A549 (cell line): ENCODE data around the gene OARD1. TPM values are rescaled to one million over a fixed set of nuclear protein-coding genes. Genes with fewer than 3 reads are reported as not detected.

Source experiments
- ATAC-seq, 2 experiments: fragments of 200-7000 bp in 1 of 2; fragments of >200 bp in 1 of 2; cut with Nextera tagmentation in 1 of 2; cut with Tn5 transposase in 1 of 2; 3 replicates each; pipeline versions ENCODE4 v1.8.0 to v1.9.1; 2018 to 2020; ENCODE audit warnings: mild to moderate bottlenecking in 1 of 2, moderate library complexity in 1 of 2
- CTCF ChIA-PET: fragments of 300-600 bp; sonication (Branson Sonifier 250); formaldehyde crosslinking; extraction: SDS; loops from one replicate; lab custom pipeline; 2021; ENCODE audit warnings: antibody characterized with exemption, inconsistent platforms; lab: Yijun Ruan, JAX
- POLR2A ChIA-PET: fragments of 350-600 bp; formaldehyde crosslinking; extraction: SDS; loops from one replicate; lab custom pipeline; 2021; ENCODE audit warnings: antibody characterized with exemption, inconsistent platforms; lab: Yijun Ruan, JAX
- DNase-seq, 2 experiments: peaks; one replicate each; pipeline versions ENCODE4 v3.0.0 to v3.0.0-alpha.2; 2011 to 2016; ENCODE audit warnings: low read depth in 1 of 2, low spot score in 1 of 2
- FAIRE-seq: peaks from 2 replicates; lab custom pipeline; 2011; peaks lifted over from hg19 to GRCh38; lab: Jason Lieb, UNC
- H3K27ac ChIP-seq, 2 experiments: fragments of >200 bp; sonication (Bioruptor Twin); formaldehyde crosslinking; 3 replicates each; pipeline ENCODE4 v1.5.1; 2016 to 2017
- H3K4me1 ChIP-seq: fragments of >200 bp; sonication (Bioruptor Twin); formaldehyde crosslinking; 3 replicates; pipeline ENCODE4 v1.6.1; 2016
- H3K4me2 ChIP-seq: fragments of >200 bp; sonication (Bioruptor Twin); formaldehyde crosslinking; 3 replicates; pipeline ENCODE4 v1.6.1; 2016
- H3K4me3 ChIP-seq: fragments of >200 bp; sonication (Bioruptor Twin); formaldehyde crosslinking; 3 replicates; pipeline ENCODE4 v1.5.1; 2016
- H3K9me3 ChIP-seq: fragments of >200 bp; sonication (Bioruptor Twin); formaldehyde crosslinking; 3 replicates; pipeline ENCODE4 v1.6.1; 2016
- CBX8 ChIP-seq: fragments of 200-600 bp; sonication (generic); IDR thresholded peaks from 2 replicates; pipeline ENCODE4 v1.6.1; 2016
- EHF ChIP-seq: fragments of 250-450 bp; sonication (Bioruptor Pico); IDR thresholded peaks from 2 replicates; pipeline ENCODE4 v1.5.0; 2020; ENCODE audit warnings: mild to moderate bottlenecking
- FOSB ChIP-seq: fragments of 250-450 bp; sonication (Bioruptor Pico); IDR thresholded peaks from 2 replicates; pipeline ENCODE4 v1.5.0; 2020; ENCODE audit warnings: mild to moderate bottlenecking, moderate library complexity
- FOXS1 ChIP-seq: fragments of 250-450 bp; sonication (Bioruptor Pico); IDR thresholded peaks from 2 replicates; pipeline ENCODE4 v1.5.0; 2020; ENCODE audit warnings: mild to moderate bottlenecking, moderate library complexity
- HDAC2 ChIP-seq: fragments of 200-600 bp; sonication (generic); IDR thresholded peaks from 2 replicates; pipeline ENCODE4 v1.6.1; 2016
- HEYL ChIP-seq: fragments of 250-450 bp; sonication (Bioruptor Pico); IDR thresholded peaks from 2 replicates; pipeline ENCODE4 v1.8.0; 2021; ENCODE audit warnings: mild to moderate bottlenecking, moderate library complexity
- HOXB5 ChIP-seq: fragments of 250-450 bp; sonication (Bioruptor Pico); IDR thresholded peaks from 2 replicates; pipeline ENCODE4 v1.5.0; 2020; ENCODE audit warnings: mild to moderate bottlenecking, moderate library complexity
- JUN ChIP-seq, 2 experiments: fragments of >200 bp; sonication (Bioruptor Twin); formaldehyde crosslinking; IDR thresholded peaks; 2 replicates in 1 of 2; 3 replicates in 1 of 2; pipeline ENCODE4 v1.6.1; 2016 to 2017
- KDM5A ChIP-seq: fragments of 200-600 bp; sonication (generic); IDR thresholded peaks from 2 replicates; pipeline ENCODE4 v1.6.1; 2016; ENCODE audit warnings: antibody characterized with exemption, mild to moderate bottlenecking
- NFE2L2 ChIP-seq: fragments of 150-350 bp; conservative IDR thresholded peaks from 2 replicates; pipeline ENCODE4 v1.6.1; 2014; ENCODE audit warnings: low read length
- NR3C1 ChIP-seq: fragments of >200 bp; sonication (Bioruptor Twin); formaldehyde crosslinking; IDR thresholded peaks from 3 replicates; pipeline ENCODE4 v1.6.1; 2017
- PHF8 ChIP-seq: fragments of 200-600 bp; sonication (generic); IDR thresholded peaks from 2 replicates; pipeline ENCODE4 v1.6.1; 2016; ENCODE audit warnings: low read depth, mild to moderate bottlenecking, antibody characterized with exemption, moderate library complexity, borderline replicate concordance
- POLR2A ChIP-seq: IDR thresholded peaks from 2 replicates; pipeline ENCODE4 v1.6.1; 2012; ENCODE audit warnings: mild to moderate bottlenecking, low read length
- RAD21 ChIP-seq, 2 experiments: fragments of >200 bp in 1 of 2; sonication (Bioruptor Twin) in 1 of 2; formaldehyde crosslinking in 1 of 2; IDR thresholded peaks in 1 of 2; conservative IDR thresholded peaks in 1 of 2; 2 replicates in 1 of 2; 3 replicates in 1 of 2; pipeline ENCODE4 v1.6.1; 2012 to 2018; ENCODE audit warnings: inconsistent platforms in 1 of 2
- RARB ChIP-seq: fragments of 250-450 bp; sonication (Bioruptor Pico); IDR thresholded peaks from 2 replicates; pipeline ENCODE4 v1.8.0; 2021; ENCODE audit warnings: mild to moderate bottlenecking, moderate library complexity
- SREBF2 ChIP-seq: fragments of 450-650 bp; IDR thresholded peaks from 2 replicates; pipeline ENCODE4 v1.6.1; 2014; ENCODE audit warnings: mild to moderate bottlenecking, moderate library complexity
- ZNF302 ChIP-seq: fragments of 250-450 bp; sonication (Bioruptor Pico); IDR thresholded peaks from 2 replicates; pipeline ENCODE4 v1.9.0; 2021; ENCODE audit warnings: inconsistent platforms, mild to moderate bottlenecking, moderate library complexity
- WGBS: methylation state at CpG from one replicate; pipeline ENCODE4 v1.1.6; 2017; ENCODE audit errors: missing lambda C conversion rate; 5-methylcytosine and 5-hydroxymethylcytosine counted together
- polyA minus RNA-seq: library from RNA; depleted of rRNA, polyadenylated mRNA; stranded (reverse); fragments of >200 nt; gene quantifications from 2 replicates; pipeline ENCODE4 v1.2.3, GENCODE V29; 2011; rRNA and poly(A)+ RNA removed
- polyA plus RNA-seq, 4 experiments: library from polyadenylated mRNA; depleted of rRNA in 3 of 4; stranded (reverse); fragments of >200 nt; fragmentation: RNase III in 1 of 4; extraction: RNeasy Plus Mini Kit Qiagen cat#74134 plus additional on column Dnase treatment in 1 of 4; gene quantifications; 2 replicates in 3 of 4; 3 replicates in 1 of 4; pipeline ENCODE4 v1.2.3, GENCODE V29; 2011 to 2017
- TF ChIP-seq, protein P1 (sequence below): fragments of >200 bp; sonication (Bioruptor Twin); formaldehyde crosslinking; IDR thresholded peaks from 2 replicates; pipeline ENCODE4 v1.6.1; 2016
- TF ChIP-seq, protein P2 (sequence below): fragments of 450-650 bp; IDR thresholded peaks from 2 replicates; pipeline ENCODE4 v1.6.1; 2014; ENCODE audit warnings: antibody characterized with exemption
- TF ChIP-seq, protein P3 (sequence below): fragments of 150-350 bp; IDR thresholded peaks from 2 replicates; pipeline ENCODE4 v1.6.1; 2014; ENCODE audit warnings: low read depth, mild to moderate bottlenecking, low read length
- TF ChIP-seq, protein P4 (sequence below): fragments of >200 bp; sonication (Bioruptor Twin); formaldehyde crosslinking; IDR thresholded peaks from 3 replicates; pipeline ENCODE4 v1.6.1; 2016
- TF ChIP-seq, protein P5 (sequence below): IDR thresholded peaks from 2 replicates; pipeline ENCODE4 v1.6.1; 2012; ENCODE audit warnings: low read depth, borderline replicate concordance
- TF ChIP-seq, protein P6 (sequence below): fragments of 250-450 bp; sonication (Bioruptor Pico); IDR thresholded peaks from 2 replicates; pipeline ENCODE4 v1.5.0; 2020; ENCODE audit warnings: low read depth, mild to moderate bottlenecking, moderate library complexity
- TF ChIP-seq, protein P7 (sequence below): fragments of 200-600 bp; sonication (generic); IDR thresholded peaks from 2 replicates; pipeline ENCODE4 v1.6.1; 2016; ENCODE audit warnings: antibody characterized with exemption, mild to moderate bottlenecking, moderate library complexity
- TF ChIP-seq, protein P8 (sequence below): fragments of 250-450 bp; sonication (Bioruptor Pico); IDR thresholded peaks from 2 replicates; pipeline ENCODE4 v1.5.0; 2021; ENCODE audit warnings: mild to moderate bottlenecking, moderate library complexity, borderline replicate concordance
- TF ChIP-seq, protein P9 (sequence below): IDR thresholded peaks from 2 replicates; pipeline ENCODE4 v1.6.1; 2012

The OARD1 gene, protein sequence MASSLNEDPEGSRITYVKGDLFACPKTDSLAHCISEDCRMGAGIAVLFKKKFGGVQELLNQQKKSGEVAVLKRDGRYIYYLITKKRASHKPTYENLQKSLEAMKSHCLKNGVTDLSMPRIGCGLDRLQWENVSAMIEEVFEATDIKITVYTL
- polyA plus RNA-seq (2011; rRNA removed) (15.6 and 21.4 TPM in 2 replicates), polyA plus RNA-seq (2017; fragmentation: RNase III; extraction: RNeasy Plus Mini Kit Qiagen cat#74134 plus additional on column Dnase treatment) (26.2 to 28.5 TPM (median 26.4 TPM) in 3 replicates), polyA minus RNA-seq (6.2 and 7.8 TPM in 2 replicates)
- polyA plus RNA-seq (2012; cell fraction: cytosol; rRNA removed) = 4.8 and 5.1 TPM in 2 replicates
- polyA plus RNA-seq (2012; cell fraction: nucleus; rRNA removed) = 4.8 and 6.1 TPM in 2 replicates

DNA sequence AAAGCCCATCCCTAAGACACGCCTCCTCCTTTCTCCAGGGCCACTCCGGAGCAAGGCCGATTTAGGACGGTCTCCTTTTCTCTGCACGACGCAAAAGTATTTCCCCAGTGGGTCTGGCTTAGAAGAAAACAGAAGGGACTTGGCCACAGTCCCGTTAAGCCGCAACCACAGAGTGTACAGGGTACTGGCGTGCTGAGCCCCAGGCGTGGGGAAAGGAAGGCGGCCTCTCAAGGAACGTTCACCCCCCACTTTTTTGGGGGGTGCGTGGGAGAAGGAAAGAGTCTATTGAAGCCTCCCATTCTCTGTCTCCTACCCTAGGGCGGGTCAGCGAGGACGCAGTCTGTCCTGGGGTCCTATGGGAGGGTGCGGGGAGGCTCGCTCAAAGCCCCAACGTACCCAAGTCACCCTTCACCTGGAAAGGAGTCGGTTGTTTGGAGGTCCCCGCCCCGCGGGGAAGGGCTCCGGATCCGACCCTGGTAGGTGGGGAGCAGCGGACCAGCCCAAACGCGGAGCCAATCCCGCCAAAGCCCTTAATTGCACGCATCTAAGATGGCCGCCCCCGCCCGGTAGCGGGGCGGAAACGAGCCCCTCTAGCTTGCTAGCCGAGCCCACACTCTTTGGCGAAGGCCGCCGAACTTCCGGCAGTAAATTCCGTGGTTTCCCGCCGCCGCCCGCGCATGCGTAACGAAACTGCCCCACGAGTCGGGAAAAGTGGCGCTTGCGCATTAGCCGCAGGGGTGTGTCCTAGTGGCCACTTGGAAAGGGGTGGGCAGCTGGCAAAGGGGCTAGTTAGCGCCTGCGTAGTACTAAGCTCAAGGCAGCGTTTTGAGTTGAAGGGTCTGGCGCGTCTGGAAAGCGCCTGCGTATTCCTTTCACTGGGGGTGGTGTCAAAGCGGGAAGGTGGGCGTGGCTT lies at the start of gene OARD1:
OARD1 (minus strand) TSS at position 434 of the 913 bp plus-strand sequence. CDS start 722 bp downstream, outside the sequence.
- peak within 1 kb of the TSS; percentile 93 for H3K4me2 ChIP-seq
- CTCF ChIA-PET = interaction anchor here (1.2 kb wide), 1 partner anchor 33 kb away, joined by 3 read pairs; no protein-coding TSS in a partner anchor
- DNase-seq (peak; percentile 90 to 98), FAIRE-seq (no peak), ATAC-seq (peak; percentile 81 to 91)
- H3K4me3 ChIP-seq = peak within 1 kb of the TSS; percentile 97
- H3K4me1 ChIP-seq = peaks cover 20% of the 10 kb centered on the region; the same call in 2 of the 3 replicates
- peak within 1 kb of the TSS; percentile 98 to 99 for H3K27ac ChIP-seq
- POLR2A ChIA-PET = interaction anchor here (0.6 to 1.2 kb wide), 5 partner anchors 31 to 248 kb away, joined by 3 to 4 read pairs (median 3); no protein-coding TSS in a partner anchor
- H3K9me3 ChIP-seq = no peaks in the 10 kb centered on the region
- WGBS = 2% methylated on average over 22 of the region's 63 CpGs
- TF ChIP-seq FOXS1 (no peak), EHF (CRISPR knock-in tag) (no peak), NR3C1 (no peak), ZNF302 (CRISPR knock-in tag) (no peak), RARB (CRISPR knock-in tag) (no peak), HOXB5 (CRISPR knock-in tag) (no peak), CBX8 (no peak), HDAC2 (no peak), FOSB (CRISPR knock-in tag) (no peak), JUN (IDR thresholded peaks at IDR 0.05) (peak; percentile 56 to 69; a peak in 3 of 5 replicates), RAD21 (conservative IDR thresholded peaks at IDR 0.05 in 1 of 2, IDR thresholded peaks at IDR 0.05 in 1 of 2) (no peak), HEYL (CRISPR knock-in tag) (no peak), NFE2L2 (no peak), POLR2A (peak; percentile 4; the same call in 1 of the 2 replicates), PHF8 (peak; percentile 64; the same call in 1 of the 2 replicates), SREBF2 (no peak), KDM5A (0 out of 2 replicates have a peak, but pooled peaks have one; percentile 31)
- TF ChIP-seq, protein P1, sequence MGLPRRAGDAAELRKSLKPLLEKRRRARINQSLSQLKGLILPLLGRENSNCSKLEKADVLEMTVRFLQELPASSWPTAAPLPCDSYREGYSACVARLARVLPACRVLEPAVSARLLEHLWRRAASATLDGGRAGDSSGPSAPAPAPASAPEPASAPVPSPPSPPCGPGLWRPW = no peak
- TF ChIP-seq, protein P2, sequence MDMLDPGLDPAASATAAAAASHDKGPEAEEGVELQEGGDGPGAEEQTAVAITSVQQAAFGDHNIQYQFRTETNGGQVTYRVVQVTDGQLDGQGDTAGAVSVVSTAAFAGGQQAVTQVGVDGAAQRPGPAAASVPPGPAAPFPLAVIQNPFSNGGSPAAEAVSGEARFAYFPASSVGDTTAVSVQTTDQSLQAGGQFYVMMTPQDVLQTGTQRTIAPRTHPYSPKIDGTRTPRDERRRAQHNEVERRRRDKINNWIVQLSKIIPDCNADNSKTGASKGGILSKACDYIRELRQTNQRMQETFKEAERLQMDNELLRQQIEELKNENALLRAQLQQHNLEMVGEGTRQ = no peak
- TF ChIP-seq, protein P3, sequence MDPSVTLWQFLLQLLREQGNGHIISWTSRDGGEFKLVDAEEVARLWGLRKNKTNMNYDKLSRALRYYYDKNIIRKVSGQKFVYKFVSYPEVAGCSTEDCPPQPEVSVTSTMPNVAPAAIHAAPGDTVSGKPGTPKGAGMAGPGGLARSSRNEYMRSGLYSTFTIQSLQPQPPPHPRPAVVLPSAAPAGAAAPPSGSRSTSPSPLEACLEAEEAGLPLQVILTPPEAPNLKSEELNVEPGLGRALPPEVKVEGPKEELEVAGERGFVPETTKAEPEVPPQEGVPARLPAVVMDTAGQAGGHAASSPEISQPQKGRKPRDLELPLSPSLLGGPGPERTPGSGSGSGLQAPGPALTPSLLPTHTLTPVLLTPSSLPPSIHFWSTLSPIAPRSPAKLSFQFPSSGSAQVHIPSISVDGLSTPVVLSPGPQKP = no peak
- TF ChIP-seq, protein P4, sequence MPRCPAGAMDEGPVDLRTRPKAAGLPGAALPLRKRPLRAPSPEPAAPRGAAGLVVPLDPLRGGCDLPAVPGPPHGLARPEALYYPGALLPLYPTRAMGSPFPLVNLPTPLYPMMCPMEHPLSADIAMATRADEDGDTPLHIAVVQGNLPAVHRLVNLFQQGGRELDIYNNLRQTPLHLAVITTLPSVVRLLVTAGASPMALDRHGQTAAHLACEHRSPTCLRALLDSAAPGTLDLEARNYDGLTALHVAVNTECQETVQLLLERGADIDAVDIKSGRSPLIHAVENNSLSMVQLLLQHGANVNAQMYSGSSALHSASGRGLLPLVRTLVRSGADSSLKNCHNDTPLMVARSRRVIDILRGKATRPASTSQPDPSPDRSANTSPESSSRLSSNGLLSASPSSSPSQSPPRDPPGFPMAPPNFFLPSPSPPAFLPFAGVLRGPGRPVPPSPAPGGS = no peak
- TF ChIP-seq, protein P5, sequence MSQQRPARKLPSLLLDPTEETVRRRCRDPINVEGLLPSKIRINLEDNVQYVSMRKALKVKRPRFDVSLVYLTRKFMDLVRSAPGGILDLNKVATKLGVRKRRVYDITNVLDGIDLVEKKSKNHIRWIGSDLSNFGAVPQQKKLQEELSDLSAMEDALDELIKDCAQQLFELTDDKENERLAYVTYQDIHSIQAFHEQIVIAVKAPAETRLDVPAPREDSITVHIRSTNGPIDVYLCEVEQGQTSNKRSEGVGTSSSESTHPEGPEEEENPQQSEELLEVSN = peak; percentile 62
- TF ChIP-seq, protein P6, sequence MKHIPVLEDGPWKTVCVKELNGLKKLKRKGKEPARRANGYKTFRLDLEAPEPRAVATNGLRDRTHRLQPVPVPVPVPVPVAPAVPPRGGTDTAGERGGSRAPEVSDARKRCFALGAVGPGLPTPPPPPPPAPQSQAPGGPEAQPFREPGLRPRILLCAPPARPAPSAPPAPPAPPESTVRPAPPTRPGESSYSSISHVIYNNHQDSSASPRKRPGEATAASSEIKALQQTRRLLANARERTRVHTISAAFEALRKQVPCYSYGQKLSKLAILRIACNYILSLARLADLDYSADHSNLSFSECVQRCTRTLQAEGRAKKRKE (CRISPR knock-in tag) = no peak
- TF ChIP-seq, protein P7, sequence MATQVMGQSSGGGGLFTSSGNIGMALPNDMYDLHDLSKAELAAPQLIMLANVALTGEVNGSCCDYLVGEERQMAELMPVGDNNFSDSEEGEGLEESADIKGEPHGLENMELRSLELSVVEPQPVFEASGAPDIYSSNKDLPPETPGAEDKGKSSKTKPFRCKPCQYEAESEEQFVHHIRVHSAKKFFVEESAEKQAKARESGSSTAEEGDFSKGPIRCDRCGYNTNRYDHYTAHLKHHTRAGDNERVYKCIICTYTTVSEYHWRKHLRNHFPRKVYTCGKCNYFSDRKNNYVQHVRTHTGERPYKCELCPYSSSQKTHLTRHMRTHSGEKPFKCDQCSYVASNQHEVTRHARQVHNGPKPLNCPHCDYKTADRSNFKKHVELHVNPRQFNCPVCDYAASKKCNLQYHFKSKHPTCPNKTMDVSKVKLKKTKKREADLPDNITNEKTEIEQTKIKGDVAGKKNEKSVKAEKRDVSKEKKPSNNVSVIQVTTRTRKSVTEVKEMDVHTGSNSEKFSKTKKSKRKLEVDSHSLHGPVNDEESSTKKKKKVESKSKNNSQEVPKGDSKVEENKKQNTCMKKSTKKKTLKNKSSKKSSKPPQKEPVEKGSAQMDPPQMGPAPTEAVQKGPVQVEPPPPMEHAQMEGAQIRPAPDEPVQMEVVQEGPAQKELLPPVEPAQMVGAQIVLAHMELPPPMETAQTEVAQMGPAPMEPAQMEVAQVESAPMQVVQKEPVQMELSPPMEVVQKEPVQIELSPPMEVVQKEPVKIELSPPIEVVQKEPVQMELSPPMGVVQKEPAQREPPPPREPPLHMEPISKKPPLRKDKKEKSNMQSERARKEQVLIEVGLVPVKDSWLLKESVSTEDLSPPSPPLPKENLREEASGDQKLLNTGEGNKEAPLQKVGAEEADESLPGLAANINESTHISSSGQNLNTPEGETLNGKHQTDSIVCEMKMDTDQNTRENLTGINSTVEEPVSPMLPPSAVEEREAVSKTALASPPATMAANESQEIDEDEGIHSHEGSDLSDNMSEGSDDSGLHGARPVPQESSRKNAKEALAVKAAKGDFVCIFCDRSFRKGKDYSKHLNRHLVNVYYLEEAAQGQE = no peak
- TF ChIP-seq, protein P8, sequence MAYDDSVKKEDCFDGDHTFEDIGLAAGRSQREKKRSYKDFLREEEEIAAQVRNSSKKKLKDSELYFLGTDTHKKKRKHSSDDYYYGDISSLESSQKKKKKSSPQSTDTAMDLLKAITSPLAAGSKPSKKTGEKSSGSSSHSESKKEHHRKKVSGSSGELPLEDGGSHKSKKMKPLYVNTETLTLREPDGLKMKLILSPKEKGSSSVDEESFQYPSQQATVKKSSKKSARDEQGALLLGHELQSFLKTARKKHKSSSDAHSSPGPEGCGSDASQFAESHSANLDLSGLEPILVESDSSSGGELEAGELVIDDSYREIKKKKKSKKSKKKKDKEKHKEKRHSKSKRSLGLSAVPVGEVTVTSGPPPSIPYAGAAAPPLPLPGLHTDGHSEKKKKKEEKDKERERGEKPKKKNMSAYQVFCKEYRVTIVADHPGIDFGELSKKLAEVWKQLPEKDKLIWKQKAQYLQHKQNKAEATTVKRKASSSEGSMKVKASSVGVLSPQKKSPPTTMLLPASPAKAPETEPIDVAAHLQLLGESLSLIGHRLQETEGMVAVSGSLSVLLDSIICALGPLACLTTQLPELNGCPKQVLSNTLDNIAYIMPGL (CRISPR knock-in tag) = no peak
- TF ChIP-seq, protein P9, sequence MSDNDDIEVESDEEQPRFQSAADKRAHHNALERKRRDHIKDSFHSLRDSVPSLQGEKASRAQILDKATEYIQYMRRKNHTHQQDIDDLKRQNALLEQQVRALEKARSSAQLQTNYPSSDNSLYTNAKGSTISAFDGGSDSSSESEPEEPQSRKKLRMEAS = peak; percentile 45
